CD4-positive, alpha-beta T cell treated with Interleukin-4 for 4 hours (primary cell): Measurements from ENCODE around the gene EFHD2.
"Not testable (repeated sequence)": the region's sequence is repeated elsewhere in the genome, so short reads cannot be mapped to it uniquely, and the experiment has no call there.

Source experiments
- DNase-seq: peaks from one replicate; pipeline ENCODE4 v3.0.0-alpha.2; 2020

The EFHD2 gene

DNA sequence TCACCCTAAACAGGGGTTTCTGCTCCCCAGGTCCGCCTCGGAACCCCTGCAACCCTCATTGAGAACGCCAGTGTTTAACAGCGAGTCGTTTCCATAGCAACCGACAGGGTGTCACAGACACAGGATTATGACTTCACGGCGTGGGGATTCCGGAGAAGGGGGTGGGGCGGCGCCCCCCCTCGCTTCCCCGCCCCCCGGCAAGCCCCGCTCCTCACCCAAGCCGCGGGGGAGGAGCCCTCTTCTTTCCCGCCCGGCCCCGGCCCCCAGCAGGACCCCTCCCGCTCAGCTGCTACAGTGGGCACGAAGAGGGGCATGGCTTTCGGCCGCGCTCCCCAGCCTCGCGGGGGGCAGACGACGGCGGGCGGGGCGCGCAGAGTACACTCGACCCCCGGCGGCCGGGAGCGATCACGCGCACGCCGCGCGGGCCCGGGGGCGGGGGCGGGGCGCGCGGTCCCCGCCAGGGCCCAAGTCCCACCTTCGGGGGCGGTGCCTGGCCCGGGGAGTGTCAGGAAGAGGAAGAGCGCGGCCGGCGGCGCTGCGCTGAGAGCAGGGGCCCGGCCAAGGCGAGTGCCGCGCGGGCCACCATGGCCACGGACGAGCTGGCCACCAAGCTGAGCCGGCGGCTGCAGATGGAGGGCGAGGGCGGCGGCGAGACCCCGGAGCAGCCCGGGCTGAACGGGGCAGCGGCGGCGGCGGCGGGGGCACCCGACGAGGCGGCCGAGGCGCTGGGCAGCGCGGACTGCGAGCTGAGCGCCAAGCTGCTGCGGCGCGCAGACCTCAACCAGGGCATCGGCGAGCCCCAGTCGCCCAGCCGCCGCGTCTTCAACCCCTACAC is at the start of gene EFHD2:
Gene EFHD2, plus strand, starts transcription at position 501 of the 835 bp plus-strand sequence. Its CDS starts 84 bp downstream, at position 585.
- peak; percentile 98 for DNase-seq

- DNase-seq, result no peak
Measured at GRCh38 chr1:15360700-15361099, 49.0 kb upstream of the EFHD2 start.

DNA sequence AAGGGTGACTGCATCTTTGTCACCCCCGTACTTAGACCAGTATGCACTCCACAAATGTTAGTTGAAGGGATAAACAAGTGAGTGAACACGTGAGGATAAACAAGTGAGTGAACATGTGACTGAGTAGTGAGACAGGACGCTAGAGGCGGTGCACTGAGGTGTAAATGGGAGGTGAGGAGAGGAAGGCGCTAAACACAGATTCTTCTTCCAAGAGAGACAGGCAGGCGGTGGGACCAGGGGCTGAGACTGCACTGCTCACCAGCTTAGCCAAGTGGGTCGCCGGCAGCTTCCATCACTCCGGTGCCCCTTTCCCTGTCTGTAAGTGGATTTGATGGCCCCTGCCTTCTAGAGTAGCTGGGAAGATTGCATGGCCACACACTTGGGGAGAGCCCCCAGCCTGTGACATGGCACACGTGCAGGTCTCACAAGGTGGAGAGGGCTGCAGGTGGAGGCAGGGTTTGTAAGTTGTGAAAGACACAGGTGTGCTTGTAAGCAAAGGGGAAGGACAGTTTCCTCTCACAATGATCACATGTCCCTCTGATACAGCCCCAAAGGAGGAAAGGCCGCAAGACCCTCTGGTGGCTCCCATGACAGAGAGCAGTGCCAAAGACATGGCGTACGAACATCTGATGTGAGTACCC is 47.5 kb upstream of the EFHD2 start:
- DNase-seq, result no peak

GRCh38 chr1:15362737-15363128 is 47.0 kb upstream of the EFHD2 start:
- no peak for DNase-seq

DNA sequence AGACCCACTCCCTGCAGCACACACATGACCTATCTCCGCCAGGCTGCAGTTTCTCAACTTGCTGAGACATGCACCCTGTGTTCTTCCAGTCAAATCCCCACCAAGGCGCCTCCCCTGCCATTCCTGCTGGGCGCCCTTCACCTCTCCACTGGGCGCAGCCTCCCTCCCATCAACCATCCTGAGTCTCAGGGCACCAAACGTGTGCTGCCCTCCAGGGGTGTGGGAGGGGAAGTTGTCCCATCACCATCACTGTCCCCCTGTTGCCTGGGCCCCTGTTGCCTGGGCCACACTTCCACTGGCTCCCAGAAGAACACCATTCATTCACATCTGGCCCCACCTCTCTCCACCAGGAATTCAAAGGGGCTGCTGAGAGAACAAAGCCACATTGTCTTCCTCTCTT is 44.9 kb upstream of the EFHD2 start:
- DNase-seq, result peak; percentile 14

- DNase-seq, result no peak
Measured at GRCh38 chr1:15368888-15369287, 40.8 kb upstream of the EFHD2 start.

DNA sequence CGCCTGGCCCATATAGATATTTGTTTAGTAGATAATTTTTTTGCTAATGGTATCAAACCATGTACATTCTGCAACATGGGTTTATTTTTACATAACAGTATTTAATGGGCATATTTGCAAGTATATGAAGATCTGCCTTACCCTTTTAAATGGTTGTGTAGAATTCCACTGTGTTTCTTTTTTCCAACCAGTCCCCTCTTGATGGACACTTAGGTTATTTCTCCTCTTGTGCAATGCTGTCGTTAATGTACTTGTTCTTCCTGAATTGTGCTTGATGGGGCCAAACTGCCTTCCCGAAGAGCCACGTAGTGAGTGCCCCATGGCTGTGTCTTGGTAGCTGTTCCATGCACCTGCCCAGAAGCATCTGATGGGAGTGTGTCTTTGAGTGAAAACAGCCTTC is 39.4 kb upstream of the EFHD2 start:
- DNase-seq, result no peak

DNA sequence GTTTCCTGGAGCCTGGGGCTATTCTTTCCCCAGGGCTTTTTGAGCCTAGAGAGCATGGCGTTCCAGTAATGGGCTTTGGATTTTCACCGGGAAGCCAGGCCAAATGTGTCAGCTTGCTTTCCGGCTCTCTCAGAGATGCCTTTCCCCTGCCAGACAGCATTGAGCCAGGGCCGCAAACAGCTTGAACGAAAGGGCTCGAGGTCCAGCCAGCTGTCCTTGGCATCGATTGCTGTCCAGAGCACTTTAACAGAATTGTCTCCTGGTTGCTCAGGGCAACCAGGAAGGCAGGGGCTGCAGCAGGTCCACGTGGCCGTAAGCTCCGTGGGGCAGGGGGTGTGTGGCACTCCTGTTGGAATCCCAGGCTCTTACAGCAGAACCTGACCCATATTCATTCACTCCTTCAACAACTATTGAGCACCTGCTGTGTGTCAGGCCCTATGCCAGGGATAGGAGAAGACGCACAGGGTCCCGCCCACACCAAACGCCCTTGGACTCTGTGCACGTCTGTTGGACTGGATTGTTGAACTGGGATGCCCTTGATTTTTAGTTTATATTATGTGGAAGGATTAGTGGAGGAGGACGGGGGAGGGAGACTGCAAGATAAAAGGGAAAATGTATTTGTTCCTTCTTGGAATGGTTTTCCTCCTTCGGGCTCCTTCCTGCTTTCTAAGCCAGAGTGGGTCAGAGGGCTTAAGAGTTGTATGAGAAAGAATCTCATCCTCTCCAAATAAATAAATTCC is 38.7 kb upstream of the EFHD2 start:
- DNase-seq, result no peak

GRCh38 chr1:15371610-15372545 is 37.8 kb upstream of the EFHD2 start:
- no peak for DNase-seq

DNA sequence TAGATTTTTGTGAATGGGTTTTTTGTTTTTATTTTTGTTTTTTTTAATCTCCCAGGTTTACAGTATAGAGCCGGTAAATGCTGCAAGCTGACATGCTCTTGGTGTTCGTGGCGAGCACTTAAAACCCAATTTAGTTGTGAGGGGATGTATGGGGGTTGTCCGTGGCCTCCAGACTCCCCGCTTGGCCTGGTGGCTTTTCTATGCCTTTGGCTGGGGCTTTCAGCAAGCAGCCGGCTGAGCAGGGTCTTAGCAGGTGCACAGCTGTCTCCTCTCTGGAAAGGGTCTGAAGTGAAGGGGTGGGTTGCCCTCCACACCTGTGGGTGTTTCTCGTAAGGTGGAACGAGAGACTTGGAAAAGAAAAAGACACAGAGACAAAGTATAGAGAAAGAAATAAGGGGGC is 31.0 kb upstream of the EFHD2 start:
- no peak for DNase-seq

DNA sequence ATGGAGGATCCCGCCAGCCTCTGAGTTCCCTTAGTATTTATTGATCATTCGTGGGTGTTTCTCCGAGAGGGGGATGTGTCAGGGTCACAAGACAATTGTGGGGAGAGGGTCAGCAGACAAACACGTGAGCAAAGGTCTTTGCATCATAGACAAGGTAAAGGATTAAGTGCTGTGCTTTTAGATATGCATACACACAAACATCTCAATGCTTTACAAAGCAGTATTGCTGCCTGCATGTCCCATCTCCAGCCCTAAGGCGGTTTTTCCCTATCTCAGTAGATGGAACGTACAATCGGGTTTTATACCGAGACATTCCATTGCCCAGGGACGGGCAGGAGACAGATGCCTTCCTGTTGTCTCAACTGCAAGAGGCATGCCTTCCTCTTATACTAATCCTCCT is 30.5 kb upstream of the EFHD2 start:
- not testable (repeated sequence) for DNase-seq

- DNase-seq, result no peak
Measured at GRCh38 chr1:15380601-15381508, 28.8 kb upstream of the EFHD2 start.

DNA sequence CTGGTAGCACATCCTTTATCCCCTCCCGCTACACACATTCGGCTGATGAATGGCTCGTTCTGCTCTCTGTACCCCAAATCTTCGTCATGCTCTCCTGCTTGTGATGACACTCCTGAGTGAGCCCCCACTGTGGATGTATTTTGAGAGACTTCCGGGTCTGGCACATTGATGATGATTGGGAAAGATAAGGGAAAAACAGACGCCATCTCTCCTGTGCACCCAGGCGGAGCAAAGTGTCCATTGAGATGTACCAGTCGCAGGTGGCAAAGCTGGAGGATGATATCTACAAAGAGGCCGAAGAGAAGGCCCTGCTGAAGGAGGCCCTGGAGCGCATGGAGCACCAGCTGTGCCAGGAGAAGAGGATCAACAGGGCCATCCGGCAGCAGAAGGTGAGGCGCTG is 27.9 kb upstream of the EFHD2 start:
- DNase-seq, result no peak

DNA sequence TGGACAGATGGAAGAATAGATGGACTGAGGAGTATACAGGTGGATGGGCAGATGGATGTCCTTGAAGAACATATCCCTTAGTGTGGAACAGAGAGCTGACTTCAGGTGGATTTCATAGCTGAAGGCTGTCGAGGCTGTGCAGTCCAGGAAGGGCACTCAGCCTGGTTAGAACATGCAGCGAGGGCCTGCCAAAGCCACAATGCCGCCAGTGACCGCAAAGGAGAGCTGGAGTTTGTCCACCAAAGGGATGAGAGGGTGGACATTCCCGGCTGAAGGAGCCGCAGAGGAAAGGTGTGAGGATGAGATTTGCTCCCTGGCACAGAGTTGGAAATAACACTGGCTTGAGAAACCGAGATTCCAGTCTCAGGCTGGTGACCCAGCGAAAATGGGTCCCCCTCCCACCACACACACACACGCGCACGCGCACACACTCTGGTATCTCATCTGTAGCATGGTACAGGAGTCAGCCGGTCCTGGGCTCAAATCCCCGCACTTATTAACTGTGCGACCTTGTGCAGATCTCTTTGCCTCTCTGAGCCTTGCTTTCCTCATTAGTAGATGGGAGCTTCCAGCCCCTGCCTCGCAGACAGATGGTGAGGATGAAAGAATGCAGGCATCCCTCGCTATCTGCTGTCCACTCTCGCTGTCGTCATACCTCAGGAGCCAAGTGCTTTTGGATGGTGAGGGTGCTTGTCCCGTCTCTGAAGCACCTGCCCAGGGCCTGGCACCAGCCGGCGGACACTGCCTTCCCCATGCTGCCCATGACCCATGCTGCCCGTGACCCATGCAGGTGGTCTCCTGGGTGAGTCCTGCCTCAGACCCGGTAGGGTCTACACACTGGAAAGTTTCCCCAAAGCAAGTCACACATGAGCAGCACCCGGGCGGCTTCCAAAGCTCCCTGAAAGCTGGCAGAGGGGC is 26.8 kb upstream of the EFHD2 start:
- DNase-seq, result no peak

DNA sequence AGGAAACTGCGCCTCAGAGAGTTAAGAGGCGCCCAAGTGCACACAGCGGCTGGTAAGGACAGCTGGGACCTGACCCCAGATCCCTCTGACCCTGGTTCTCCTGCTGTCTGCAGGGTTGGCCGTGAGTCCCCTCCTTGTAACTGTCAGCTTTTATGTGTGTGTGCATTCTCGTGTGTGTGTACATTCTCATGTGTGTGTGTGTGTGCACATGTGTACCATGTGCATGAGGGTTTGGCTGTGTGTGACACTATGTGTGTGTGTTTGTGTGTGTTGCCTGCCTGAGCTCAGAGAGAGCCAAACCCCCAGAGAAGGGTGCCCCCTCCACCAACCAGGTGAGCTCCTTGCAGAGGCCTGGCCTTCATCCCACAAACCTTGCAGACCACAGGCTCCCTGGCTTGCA is 25.9 kb upstream of the EFHD2 start:
- DNase-seq, result no peak

DNA sequence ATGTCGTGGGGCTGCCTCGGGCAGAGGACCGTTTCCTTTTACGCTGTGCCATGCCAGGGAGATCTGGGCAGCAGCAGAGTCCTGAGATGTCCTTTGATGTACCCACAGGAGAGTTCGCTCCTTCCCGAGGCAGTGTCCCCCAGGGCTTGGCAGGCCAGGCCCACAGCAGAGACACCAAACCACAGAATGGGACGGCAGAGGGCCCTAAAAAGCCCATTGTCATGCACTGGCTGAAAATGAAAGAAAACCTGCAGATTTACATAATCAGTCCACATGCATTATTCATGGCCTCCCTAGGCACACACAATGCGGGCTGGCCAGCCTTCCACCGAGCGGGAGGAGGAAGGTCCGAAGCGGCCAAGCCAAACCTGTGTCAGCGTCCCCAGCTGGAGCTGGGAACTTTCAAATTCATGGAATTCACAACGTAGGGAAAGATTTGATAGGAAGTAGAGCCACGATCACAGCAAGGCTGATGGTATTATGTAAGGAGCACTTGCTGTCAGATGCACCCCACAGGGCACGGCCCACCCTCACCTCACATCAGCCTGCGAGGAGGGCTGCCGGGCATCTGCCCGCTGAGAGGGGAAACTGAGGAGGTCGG is 25.3 kb upstream of the EFHD2 start:
- no peak for DNase-seq

DNA sequence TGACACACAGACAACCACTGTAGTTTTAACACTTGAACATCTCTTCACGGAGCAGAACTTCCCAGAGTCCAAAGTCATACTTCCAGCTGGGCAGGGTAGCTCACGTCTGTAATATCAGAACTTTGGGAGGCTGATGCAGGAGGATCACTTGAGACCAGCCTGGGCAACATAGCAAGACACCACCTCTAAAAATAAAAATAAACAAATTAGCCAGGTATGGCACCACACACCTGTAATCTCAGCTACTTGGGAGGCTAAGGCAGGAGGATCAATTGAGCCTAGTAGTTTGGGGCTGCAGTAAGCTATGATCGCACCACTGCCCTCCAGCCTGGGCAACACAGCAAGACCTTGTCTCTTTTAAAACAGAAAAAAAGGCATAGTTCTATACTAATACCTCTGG is 24.3 kb upstream of the EFHD2 start:
- no peak for DNase-seq

- DNase-seq, result no peak
Measured at GRCh38 chr1:15386164-15386749, 23.4 kb upstream of the EFHD2 start.

DNA sequence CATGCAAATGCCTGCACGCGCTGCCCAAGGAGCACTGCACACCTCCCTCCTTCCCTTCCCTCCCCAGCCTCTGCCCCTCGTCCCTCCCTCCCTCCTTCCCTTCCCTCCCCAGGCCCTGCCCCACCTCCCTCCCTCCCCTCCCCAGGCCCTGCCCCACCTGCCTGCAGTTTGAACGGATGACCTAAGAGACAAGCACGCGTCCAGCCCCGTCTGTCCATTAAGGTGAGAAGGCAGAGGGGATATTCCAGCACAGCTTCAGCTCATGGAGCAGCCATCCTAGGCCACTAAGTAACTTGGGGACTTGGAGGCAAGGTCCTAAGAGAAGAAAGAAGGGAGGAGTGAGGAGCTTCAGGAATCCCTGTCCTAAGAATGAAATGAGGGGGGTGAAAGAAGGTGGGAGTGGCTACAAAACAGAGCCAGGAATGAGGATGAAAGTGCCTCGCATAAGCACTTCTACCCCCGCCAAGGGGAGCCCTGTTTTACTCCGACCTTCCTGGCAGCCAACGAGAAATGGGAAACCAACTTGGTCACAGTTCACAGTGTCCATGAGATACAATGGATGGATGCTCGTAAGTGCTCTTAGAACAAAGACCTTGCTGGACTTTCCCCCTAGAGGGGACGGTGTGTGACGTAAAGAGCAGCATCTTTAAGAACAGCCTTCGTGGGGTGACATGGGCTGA is 21.3 kb upstream of the EFHD2 start:
- DNase-seq, result no peak
